HEK293 (cell line): ENCODE measurements around the gene SRPX.

ENCODE experiments used
- CTCF ChIA-PET: fragments of 350-600 bp; formaldehyde crosslinking; extraction: SDS; loops from one replicate; lab custom pipeline; 2021; ENCODE audit warnings: antibody characterized with exemption; lab: Yijun Ruan, JAX
- POLR2A ChIA-PET: fragments of 300-600 bp; formaldehyde crosslinking; extraction: SDS; loops from one replicate; lab custom pipeline; 2020; ENCODE audit warnings: antibody characterized with exemption, inconsistent platforms; lab: Yijun Ruan, JAX
- H3K27ac ChIP-seq: fragments of 200-500 bp; sonication (Bioruptor generic); 2 replicates; pipeline ENCODE4 v1.5.1; 2014; ENCODE audit warnings: low read depth, low read length, control low read depth, inconsistent platforms; ENCODE audit errors: extremely low read depth
- H3K36me3 ChIP-seq, 2 experiments: fragments of 200-500 bp in 1 of 2; sonication (Bioruptor generic) in 1 of 2; 1 replicate in 1 of 2; 2 replicates in 1 of 2; pipeline ENCODE4 v1.5.1; 2014 to 2017; ENCODE audit warnings: inconsistent platforms in 2 of 2, low read length in 2 of 2; ENCODE audit not compliant: control insufficient read depth in 2 of 2, insufficient read depth in 1 of 2
- H3K4me1 ChIP-seq: fragments of 200-500 bp; sonication (Bioruptor generic); 2 replicates; pipeline ENCODE4 v1.5.1; 2014; ENCODE audit warnings: mild to moderate bottlenecking, low read length, inconsistent platforms; ENCODE audit not compliant: control insufficient read depth, insufficient read depth
- H3K4me3 ChIP-seq: 2 replicates; pipeline ENCODE4 v1.5.1; 2011; ENCODE audit warnings: low read depth, mild to moderate bottlenecking, control low read depth, low read length, moderate library complexity
- H3K9me3 ChIP-seq: fragments of 200-500 bp; sonication (Bioruptor generic); 2 replicates; pipeline ENCODE4 v1.5.1; 2014; ENCODE audit warnings: low read depth, low read length, inconsistent platforms; ENCODE audit not compliant: control insufficient read depth, insufficient read depth
- BCL11A ChIP-seq: fragments of 450-650 bp; formaldehyde crosslinking; IDR thresholded peaks from 2 replicates; pipeline ENCODE4 v1.5.1; 2016; ENCODE audit warnings: low read depth, missing biosample characterization, missing genetic modification characterization
- FEZF1 ChIP-seq: fragments of 450-650 bp; formaldehyde crosslinking; IDR thresholded peaks from 2 replicates; pipeline ENCODE4 v1.5.1; 2016; ENCODE audit warnings: missing biosample characterization, missing genetic modification characterization
- GLIS1 ChIP-seq: fragments of 450-650 bp; formaldehyde crosslinking; IDR thresholded peaks from 2 replicates; pipeline ENCODE4 v1.5.1; 2016; ENCODE audit warnings: missing biosample characterization, missing genetic modification characterization
- GLIS2 ChIP-seq: fragments of 450-650 bp; formaldehyde crosslinking; IDR thresholded peaks from 2 replicates; pipeline ENCODE4 v1.5.1; 2016; ENCODE audit warnings: missing biosample characterization, missing genetic modification characterization
- KLF1 ChIP-seq: fragments of 450-650 bp; formaldehyde crosslinking; IDR thresholded peaks from 2 replicates; pipeline ENCODE4 v1.5.1; 2016; ENCODE audit warnings: missing biosample characterization, missing genetic modification characterization
- SP3 ChIP-seq: fragments of 450-650 bp; formaldehyde crosslinking; IDR thresholded peaks from 2 replicates; pipeline ENCODE4 v1.5.1; 2016; ENCODE audit warnings: missing biosample characterization, missing genetic modification characterization
- ZNF155 ChIP-seq: fragments of 450-650 bp; formaldehyde crosslinking; IDR thresholded peaks from 2 replicates; pipeline ENCODE4 v1.5.1; 2016; ENCODE audit warnings: missing biosample characterization, missing genetic modification characterization
- ZNF184 ChIP-seq: fragments of 450-650 bp; IDR thresholded peaks from 2 replicates; pipeline ENCODE4 v1.5.1; 2018; ENCODE audit warnings: missing biosample characterization, mild to moderate bottlenecking, missing genetic modification characterization
- ZNF202 ChIP-seq: fragments of 450-650 bp; formaldehyde crosslinking; IDR thresholded peaks from 2 replicates; pipeline ENCODE4 v1.5.1; 2016; ENCODE audit warnings: missing biosample characterization, missing genetic modification characterization, borderline replicate concordance
- ZNF266 ChIP-seq: fragments of 450-650 bp; formaldehyde crosslinking; IDR thresholded peaks from 2 replicates; pipeline ENCODE4 v1.5.1; 2016; ENCODE audit warnings: missing biosample characterization, missing genetic modification characterization, low read depth
- ZNF416 ChIP-seq: fragments of 450-650 bp; formaldehyde crosslinking; IDR thresholded peaks from 2 replicates; pipeline ENCODE4 v1.5.1; 2016; ENCODE audit warnings: missing biosample characterization, missing genetic modification characterization
- ZNF544 ChIP-seq: fragments of 450-650 bp; formaldehyde crosslinking; IDR thresholded peaks from 2 replicates; pipeline ENCODE4 v1.5.0; 2017; ENCODE audit warnings: missing biosample characterization, missing genetic modification characterization
- ZNF555 ChIP-seq: fragments of 450-650 bp; formaldehyde crosslinking; conservative IDR thresholded peaks from 2 replicates; pipeline ENCODE4 v1.5.1; 2017; ENCODE audit warnings: missing biosample characterization, mild to moderate bottlenecking, missing genetic modification characterization, inconsistent platforms
- ZNF623 ChIP-seq: fragments of 450-650 bp; formaldehyde crosslinking; IDR thresholded peaks from 2 replicates; pipeline ENCODE4 v1.5.1; 2016; ENCODE audit warnings: missing biosample characterization, missing genetic modification characterization
- ZNF629 ChIP-seq: fragments of 450-650 bp; formaldehyde crosslinking; IDR thresholded peaks from 2 replicates; pipeline ENCODE4 v1.5.1; 2017; ENCODE audit warnings: missing biosample characterization, missing genetic modification characterization
- ZNF660 ChIP-seq: fragments of 450-650 bp; IDR thresholded peaks from 2 replicates; pipeline ENCODE4 v1.5.1; 2018; ENCODE audit warnings: missing biosample characterization, mild to moderate bottlenecking, missing genetic modification characterization
- ZNF701 ChIP-seq: fragments of 450-650 bp; formaldehyde crosslinking; IDR thresholded peaks from 2 replicates; pipeline ENCODE4 v1.5.1; 2016; ENCODE audit warnings: missing biosample characterization, missing genetic modification characterization
- TF ChIP-seq, protein P1 (sequence below): fragments of 450-650 bp; formaldehyde crosslinking; IDR thresholded peaks from 2 replicates; pipeline ENCODE4 v1.5.1; 2016; ENCODE audit warnings: missing biosample characterization, missing genetic modification characterization
- TF ChIP-seq, protein P2 (sequence below): fragments of 450-650 bp; IDR thresholded peaks from 2 replicates; pipeline ENCODE4 v1.5.1; 2018; ENCODE audit warnings: missing biosample characterization, mild to moderate bottlenecking, missing genetic modification characterization

The SRPX gene

GRCh38 chrX:38220024-38220414 lies 652 bp downstream of the SRPX start (continued):
- TF ChIP-seq, protein P1, sequence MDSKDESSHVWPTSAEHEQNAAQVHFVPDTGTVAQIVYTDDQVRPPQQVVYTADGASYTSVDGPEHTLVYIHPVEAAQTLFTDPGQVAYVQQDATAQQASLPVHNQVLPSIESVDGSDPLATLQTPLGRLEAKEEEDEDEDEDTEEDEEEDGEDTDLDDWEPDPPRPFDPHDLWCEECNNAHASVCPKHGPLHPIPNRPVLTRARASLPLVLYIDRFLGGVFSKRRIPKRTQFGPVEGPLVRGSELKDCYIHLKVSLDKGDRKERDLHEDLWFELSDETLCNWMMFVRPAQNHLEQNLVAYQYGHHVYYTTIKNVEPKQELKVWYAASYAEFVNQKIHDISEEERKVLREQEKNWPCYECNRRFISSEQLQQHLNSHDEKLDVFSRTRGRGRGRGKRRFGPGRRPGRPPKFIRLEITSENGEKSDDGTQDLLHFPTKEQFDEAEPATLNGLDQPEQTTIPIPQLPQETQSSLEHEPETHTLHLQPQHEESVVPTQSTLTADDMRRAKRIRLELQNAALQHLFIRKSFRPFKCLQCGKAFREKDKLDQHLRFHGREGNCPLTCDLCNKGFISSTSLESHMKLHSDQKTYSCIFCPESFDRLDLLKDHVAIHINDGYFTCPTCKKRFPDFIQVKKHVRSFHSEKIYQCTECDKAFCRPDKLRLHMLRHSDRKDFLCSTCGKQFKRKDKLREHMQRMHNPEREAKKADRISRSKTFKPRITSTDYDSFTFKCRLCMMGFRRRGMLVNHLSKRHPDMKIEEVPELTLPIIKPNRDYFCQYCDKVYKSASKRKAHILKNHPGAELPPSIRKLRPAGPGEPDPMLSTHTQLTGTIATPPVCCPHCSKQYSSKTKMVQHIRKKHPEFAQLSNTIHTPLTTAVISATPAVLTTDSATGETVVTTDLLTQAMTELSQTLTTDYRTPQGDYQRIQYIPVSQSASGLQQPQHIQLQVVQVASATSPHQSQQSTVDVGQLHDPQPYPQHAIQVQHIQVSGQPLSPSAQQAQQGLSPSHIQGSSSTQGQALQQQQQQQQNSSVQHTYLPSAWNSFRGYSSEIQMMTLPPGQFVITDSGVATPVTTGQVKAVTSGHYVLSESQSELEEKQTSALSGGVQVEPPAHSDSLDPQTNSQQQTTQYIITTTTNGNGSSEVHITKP (tag by site-specific recombination), result peak; percentile 78
- TF ChIP-seq ZNF266 (tag by site-specific recombination) (no peak), ZNF184 (tag by site-specific recombination) (peak; percentile 79), ZNF701 (no peak), ZNF623 (tag by site-specific recombination) (no peak), KLF1 (tag by site-specific recombination) (peak; percentile 23; the same call in 1 of the 2 replicates), ZNF555 (tag by site-specific recombination) (no peak), BCL11A (tag by site-specific recombination) (no peak), ZNF544 (tag by site-specific recombination) (no peak), GLIS2 (peak; percentile 46), GLIS1 (tag by site-specific recombination) (peak; percentile 38; the same call in 1 of the 2 replicates), SP3 (tag by site-specific recombination) (peak; percentile 38), ZNF660 (tag by site-specific recombination) (0 out of 2 replicates have a peak, but pooled peaks have one; percentile 29), ZNF629 (tag by site-specific recombination) (0 out of 2 replicates have a peak, but pooled peaks have one; percentile 13)
- TF ChIP-seq, protein P2, sequence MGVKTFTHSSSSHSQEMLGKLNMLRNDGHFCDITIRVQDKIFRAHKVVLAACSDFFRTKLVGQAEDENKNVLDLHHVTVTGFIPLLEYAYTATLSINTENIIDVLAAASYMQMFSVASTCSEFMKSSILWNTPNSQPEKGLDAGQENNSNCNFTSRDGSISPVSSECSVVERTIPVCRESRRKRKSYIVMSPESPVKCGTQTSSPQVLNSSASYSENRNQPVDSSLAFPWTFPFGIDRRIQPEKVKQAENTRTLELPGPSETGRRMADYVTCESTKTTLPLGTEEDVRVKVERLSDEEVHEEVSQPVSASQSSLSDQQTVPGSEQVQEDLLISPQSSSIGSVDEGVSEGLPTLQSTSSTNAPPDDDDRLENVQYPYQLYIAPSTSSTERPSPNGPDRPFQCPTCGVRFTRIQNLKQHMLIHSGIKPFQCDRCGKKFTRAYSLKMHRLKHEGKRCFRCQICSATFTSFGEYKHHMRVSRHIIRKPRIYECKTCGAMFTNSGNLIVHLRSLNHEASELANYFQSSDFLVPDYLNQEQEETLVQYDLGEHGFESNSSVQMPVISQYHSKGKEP (tag by site-specific recombination), result peak; percentile 46; the same call in 1 of the 2 replicates

- Histone ChIP-seq H3K4me1 (peaks cover 4% of the 10 kb centered on the region), H3K36me3 (no peaks in the 10 kb centered on the region), H3K27ac (no peak overlapping the region), H3K9me3 (no peaks in the 10 kb centered on the region), H3K4me3 (no peak overlapping the region)
- ChIA-PET POLR2A (no interaction called here), CTCF (interaction anchor here (0.6 to 1.3 kb wide), 2 partner anchors 14 to 24 kb away, joined by 3 read pairs; no protein-coding TSS in a partner anchor)
- TF ChIP-seq ZNF202 (tag by site-specific recombination), result no peak
- no peak for TF ChIP-seq FEZF1 (tag by site-specific recombination)
- no peak for TF ChIP-seq ZNF416
- no peak for TF ChIP-seq ZNF155 (tag by site-specific recombination)
Measured at GRCh38 chrX:38216642-38217041, 4.0 kb downstream of the SRPX start.
